ENCODE measurements around the gene HNRNPA1.
"Not testable (repeated sequence)": the region's sequence is repeated elsewhere in the genome, so short reads cannot be mapped to it uniquely, and the experiment has no call there.

HNRNPA1 gene

GRCh38 chr12:54276368-54276767 is 4.2 kb upstream of the HNRNPA1 start:
- DNase-seq (ENCODE audit: low read depth), result no peak

GRCh38 chr12:54277823-54278276 is 2.7 kb upstream of the HNRNPA1 start:
- DNase-seq (ENCODE audit: low read depth), result no peak

DNA sequence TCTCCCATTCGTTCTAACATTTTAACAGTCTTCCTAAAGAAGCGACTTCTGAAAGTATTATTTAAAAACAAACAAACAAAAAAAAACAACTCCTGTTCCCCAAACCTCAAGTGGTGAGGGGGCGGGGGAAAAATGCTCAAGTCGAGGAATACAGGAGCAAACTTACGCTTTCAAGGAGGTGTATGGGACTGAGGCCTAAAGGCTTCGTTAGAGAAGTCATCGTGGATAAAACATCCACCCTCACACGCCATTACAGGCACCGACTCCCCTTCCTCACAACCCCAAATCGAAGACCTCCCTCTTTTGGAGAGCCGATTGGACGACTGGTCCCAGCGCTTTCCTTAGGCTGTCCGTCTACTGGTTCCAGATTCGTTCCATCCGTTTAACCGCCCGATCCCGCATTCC is 1.3 kb upstream of the HNRNPA1 start:
- DNase-seq (ENCODE audit: low read depth), result no peak

DNA sequence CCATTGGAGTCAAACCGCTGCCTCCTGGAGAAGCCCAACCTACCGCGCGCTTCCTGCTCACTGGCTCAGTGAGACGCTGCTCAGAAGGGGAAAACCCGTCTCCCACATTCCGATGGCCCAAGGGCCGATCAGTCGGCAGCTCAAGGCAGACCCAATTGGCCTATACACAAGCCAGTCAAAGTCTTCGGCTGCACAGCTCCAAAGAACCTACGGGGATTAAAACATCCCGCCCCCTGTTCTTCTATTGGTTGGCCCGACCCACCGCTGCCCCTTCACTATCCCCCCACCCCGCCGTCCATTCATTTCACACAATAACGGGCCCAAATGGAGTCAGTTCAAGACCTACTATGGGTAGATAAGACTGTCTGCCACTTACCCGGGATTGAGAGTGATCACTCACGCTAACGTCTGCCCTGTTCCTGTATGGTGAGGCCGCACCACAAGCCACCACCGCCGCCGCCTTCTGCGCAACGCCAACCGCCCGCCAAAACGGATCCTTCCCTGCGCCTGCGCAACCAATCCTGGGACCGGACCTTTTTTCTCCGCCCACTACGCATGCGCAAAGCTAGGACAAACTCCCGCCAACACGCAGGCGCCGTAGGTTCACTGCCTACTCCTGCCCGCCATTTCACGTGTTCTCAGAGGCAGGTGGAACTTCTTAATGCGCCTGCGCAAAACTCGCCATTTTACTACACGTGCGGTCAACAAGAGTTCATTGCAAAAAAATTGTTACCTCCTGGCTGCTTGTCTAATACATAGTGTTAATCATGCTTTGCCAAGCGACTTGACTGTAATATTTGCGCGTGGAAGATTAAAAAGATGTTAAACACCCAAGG is 676 bp upstream of the HNRNPA1 start, which contains the start of gene CBX5:
Gene CBX5 (minus strand): TSS at position 491 of the 836 bp plus-strand sequence. CDS start 22,472 bp downstream, outside the sequence.
- DNase-seq (ENCODE audit: low read depth), result peak; percentile 98

- not testable (repeated sequence) for DNase-seq (ENCODE audit: low read depth)
Observed at GRCh38 chr12:54281261-54281638, 724 bp downstream of the HNRNPA1 start.

DNA sequence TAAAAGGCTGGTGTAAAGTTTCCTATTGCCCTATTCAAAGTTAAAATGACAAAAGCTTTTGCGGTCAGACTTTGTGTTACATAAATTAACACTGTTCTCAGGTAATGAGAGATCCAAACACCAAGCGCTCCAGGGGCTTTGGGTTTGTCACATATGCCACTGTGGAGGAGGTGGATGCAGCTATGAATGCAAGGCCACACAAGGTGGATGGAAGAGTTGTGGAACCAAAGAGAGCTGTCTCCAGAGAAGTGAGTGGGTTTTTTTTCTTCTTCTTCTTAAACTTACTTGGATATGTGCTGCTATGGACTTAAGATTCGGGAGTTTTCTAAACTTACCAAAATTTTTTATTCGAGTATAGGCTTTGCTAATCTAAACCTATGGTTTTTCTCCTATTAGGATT is 1.2 kb downstream of the HNRNPA1 start:
- DNase-seq (ENCODE audit: low read depth), result not testable (repeated sequence)

GRCh38 chr12:54282949-54283593 is 2.5 kb downstream of the HNRNPA1 start:
- DNase-seq (ENCODE audit: low read depth), result no peak

DNA sequence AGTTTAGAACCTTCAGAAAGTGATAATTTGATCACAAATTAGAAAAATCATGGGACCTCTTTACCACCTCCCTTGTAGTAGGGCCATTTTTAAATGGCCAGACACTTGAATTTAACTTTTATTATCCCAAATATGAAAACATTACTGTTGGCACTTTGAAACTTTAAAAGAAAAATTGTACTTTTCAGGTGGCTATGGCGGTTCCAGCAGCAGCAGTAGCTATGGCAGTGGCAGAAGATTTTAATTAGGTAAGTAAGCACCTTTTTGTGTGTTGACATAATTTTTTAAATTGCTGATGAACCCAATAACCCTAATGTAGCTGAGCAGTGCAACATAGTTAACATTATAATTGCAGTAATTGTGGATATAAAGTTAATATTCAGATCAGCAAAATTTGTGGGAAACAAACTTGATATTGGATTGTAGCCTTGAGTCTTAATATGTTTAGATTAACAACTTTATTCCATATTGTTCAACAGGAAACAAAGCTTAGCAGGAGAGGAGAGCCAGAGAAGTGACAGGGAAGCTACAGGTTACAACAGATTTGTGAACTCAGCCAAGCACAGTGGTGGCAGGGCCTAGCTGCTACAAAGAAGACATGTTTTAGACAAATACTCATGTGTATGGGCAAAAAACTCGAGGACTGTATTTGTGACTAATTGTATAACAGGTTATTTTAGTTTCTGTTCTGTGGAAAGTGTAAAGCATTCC is 3.7 kb downstream of the HNRNPA1 start:
- DNase-seq (ENCODE audit: low read depth), result not testable (repeated sequence)

DNA sequence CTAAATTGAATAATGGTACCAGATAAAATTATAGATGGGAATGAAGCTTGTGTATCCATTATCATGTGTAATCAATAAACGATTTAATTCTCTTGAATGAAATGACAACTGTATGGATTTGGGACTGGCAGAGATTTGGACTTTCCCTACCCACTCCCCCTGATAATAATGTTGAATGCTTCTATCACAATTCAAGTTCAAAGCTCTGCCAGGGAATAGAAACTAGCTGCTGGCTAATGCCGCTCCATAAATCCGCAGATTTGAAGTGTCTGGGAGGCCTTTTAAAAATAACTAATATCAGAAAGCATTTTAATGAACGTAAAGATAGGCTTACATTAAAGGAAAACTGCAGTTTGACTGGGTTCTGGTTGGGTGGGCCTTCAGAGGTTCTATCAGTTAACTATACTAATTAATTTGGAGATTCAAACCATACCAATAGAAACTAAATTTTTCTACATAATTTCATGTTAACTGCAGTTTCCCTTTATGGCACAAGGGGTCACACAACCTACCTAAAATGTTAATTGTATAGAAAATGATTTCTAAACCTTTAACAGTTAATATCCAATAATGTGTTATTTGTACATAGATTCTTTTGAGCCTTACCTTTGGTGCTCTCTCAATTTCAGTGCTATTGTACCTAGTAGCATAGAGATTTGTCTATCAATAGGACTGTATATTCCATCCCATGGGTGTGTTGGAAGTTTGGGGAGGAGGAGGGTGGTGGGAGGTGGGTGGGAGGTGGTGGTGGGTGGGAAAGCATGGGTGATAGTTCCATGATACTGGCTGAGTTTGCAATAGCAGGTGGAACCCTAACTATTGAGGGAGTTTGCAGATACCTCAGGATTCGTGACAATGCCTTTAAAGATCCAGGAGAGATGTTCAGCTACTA is 4.9 kb downstream of the HNRNPA1 start:
- DNase-seq (ENCODE audit: low read depth), result no peak

DNA sequence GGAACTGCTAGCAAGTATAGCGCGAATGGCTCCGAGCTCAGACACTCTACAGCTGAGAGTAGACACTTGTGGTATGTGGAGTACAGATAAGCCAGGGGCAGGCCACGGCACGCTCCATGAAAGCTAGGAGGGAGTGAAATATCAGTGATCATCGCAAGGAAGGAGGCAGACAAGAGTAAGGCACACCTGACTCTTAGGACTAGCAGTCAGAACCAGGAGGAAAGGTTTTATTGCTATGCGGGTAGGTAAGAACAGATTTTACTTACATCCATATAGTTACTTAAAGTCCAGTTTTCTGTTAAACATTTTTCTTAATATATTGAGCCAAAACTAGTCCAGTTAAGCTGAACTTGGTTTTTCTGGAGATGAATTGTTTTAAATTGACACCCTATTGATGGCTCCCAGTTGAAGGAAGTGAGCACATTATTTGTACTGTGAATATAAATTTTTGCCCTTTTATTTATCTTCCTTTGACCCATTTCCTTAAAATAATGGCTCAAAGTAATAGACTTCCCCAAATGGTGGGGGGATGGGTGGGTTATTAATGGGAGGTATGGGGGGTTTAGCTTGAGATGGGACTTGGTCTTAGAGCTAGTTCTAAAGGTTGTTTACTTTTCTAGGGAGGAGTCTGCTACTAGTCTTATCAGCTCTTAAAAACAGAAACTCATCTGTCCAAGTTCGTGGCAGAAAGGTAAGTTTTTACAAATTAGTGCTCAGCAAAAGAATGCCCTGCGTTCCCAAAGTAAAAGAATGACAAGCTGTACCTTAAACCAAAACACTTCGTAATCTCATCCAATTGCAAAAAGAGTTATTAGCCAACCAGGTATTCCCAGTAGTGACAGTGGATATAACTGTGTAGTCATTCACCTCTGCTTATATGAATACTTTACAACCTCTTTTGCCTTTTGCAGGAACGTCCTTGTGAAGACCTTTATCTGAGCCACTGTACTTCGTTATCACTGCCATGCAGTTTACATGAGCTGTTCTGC is 5.8 kb downstream of the HNRNPA1 start:
- DNase-seq (ENCODE audit: low read depth), result no peak

GRCh38 chr12:54287261-54288157 is 7.0 kb downstream of the HNRNPA1 start:
- DNase-seq (ENCODE audit: low read depth), result no peak

DNA sequence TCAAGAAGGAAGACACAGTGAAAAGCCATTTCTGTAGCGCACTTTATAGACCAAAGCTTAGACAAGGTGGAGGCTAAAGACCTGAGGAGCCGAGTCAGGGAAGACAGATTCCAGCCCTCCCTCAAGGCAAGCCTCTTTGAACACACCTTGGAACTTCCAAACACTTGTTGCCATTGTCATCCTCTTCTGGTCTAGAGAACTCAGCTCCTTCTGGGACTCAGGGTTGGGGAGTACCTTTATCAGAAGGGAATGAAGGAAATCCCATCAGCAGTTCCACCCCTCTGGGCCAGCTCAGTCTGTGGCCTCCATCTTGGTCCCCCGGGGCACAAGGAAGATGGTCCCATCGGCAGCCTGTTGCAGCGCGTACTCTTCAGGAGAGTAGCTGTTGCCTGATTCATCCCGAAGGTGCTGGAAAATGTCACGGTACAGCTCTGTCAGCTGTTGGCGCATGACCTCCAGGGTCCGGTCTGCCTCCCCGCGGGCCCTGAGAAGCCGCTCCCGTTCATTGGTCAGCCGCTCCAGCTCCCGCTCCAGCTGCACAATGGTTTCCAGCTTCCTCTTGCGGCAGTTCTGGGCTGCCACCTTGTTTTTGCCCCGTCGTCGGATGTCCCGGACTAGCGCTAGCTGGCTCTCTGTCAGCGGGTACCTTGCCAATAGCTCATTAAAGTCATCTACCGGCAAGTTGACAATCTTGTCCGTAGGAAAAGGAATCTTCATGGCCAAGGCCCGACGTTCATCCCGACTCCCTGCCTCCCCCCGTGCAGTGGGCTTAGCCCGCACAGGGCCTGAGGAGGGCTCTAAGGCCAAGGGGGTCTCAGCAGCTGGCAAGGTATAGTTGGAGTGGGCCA is 11.8 kb downstream of the HNRNPA1 start:
- DNase-seq (ENCODE audit: low read depth), result no peak

- no peak for DNase-seq (ENCODE audit: low read depth)
Observed at GRCh38 chr12:54292931-54293241, 12.4 kb downstream of the HNRNPA1 start.

GRCh38 chr12:54294152-54294952 is 13.8 kb downstream of the HNRNPA1 start:
- peak; percentile 52 for DNase-seq (ENCODE audit: low read depth)

- DNase-seq (ENCODE audit: low read depth), result no peak
Observed at GRCh38 chr12:54294953-54295566, 14.5 kb downstream of the HNRNPA1 start.

DNA sequence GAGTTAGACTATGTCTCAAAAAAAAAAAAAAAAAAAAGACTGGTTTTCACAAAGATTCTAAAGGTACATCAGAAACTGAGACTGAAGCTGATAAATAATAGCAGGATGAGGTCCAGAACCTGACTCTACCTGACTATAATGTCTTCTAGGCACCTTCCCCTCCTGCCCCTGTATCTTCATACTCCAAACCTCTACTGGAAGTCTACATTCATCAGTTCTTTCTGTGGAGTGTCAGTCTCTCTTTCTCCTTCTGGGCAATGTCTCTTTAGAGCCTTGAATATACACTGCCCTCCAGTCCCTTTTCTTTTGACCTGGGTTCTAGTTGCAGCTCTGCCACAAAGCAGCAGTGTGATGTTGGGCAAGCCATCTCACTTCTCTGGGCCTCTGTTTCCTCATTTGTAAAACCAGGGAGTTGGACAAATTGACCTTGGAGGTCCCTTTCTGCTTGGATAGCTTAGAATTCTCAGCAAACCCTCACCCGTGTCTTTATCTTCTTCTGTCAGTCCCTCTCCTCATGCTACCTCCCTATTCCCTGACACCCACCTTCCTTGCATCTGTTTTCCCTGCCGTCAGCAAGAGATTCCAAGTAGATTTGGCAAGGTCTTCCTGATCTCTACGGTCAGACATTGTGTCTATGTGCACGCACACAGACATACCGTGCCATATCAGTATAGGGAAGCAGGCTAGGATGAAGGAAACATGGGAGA is 16.0 kb downstream of the HNRNPA1 start:
- DNase-seq (ENCODE audit: low read depth), result no peak

- no peak for DNase-seq (ENCODE audit: low read depth)
Observed at GRCh38 chr12:54298904-54299303, 18.4 kb downstream of the HNRNPA1 start.
